DMS 273 (cell line): ENCODE measurements around the gene ZBTB7C.
A peak's percentile ranks its signal among the peaks of the same experiment; 100 is the strongest.

Experiments
- DNase-seq: peaks from one replicate; lab custom pipeline; 2025; ENCODE audit not compliant: unreplicated experiment; lab: John Stamatoyannopoulos, UW

ZBTB7C gene

GRCh38 chr18:48073211-48073930, 335.8 kb downstream of the ZBTB7C start:
- no peak for DNase-seq

- DNase-seq: no peak
These were observed 336.6 kb downstream of the ZBTB7C start for GRCh38 chr18:48072428-48073204.

- no peak for DNase-seq
These were observed 340.2 kb downstream of the ZBTB7C start for GRCh38 chr18:48068916-48069445.

GRCh38 chr18:48066225-48066652, 342.9 kb downstream of the ZBTB7C start:
- no peak for DNase-seq

GRCh38 chr18:48065601-48065995, 343.6 kb downstream of the ZBTB7C start:
- DNase-seq: no peak

- DNase-seq: no peak
These were observed 344.1 kb downstream of the ZBTB7C start for GRCh38 chr18:48064978-48065600.

GRCh38 chr18:48061781-48062570, 347.2 kb downstream of the ZBTB7C start:
- no peak for DNase-seq

- no peak for DNase-seq
These were observed 348.2 kb downstream of the ZBTB7C start for GRCh38 chr18:48060970-48061369.

GRCh38 chr18:48060346-48060745, 348.8 kb downstream of the ZBTB7C start:
- no peak for DNase-seq

- DNase-seq: peak; percentile 24
These were observed 349.6 kb downstream of the ZBTB7C start for GRCh38 chr18:48059455-48060010.

GRCh38 chr18:48058486-48058885, 350.7 kb downstream of the ZBTB7C start:
- DNase-seq: no peak

GRCh38 chr18:48057018-48057417, 352.2 kb downstream of the ZBTB7C start:
- DNase-seq: no peak

- DNase-seq: no peak
These were observed 353.8 kb downstream of the ZBTB7C start for GRCh38 chr18:48055351-48055750.

- DNase-seq: no peak
These were observed 355.0 kb downstream of the ZBTB7C start for GRCh38 chr18:48053881-48054816.

GRCh38 chr18:48052842-48053241, 356.3 kb downstream of the ZBTB7C start:
- no peak for DNase-seq

GRCh38 chr18:48051945-48052840, 357.0 kb downstream of the ZBTB7C start:
- no peak for DNase-seq

GRCh38 chr18:48050176-48050575, 359.0 kb downstream of the ZBTB7C start:
- DNase-seq: no peak

- no peak for DNase-seq
These were observed 359.4 kb downstream of the ZBTB7C start for GRCh38 chr18:48049757-48050156.
